ENCODE measurements around the gene HDAC9.

GRCh38 chr7:18464830-18465229 lies 30.7 kb upstream of the HDAC9 start:
- TF ChIP-seq CTCF (IDR thresholded peaks at IDR 0.05): no peak
- TF ChIP-seq EZH2 (IDR thresholded peaks at IDR 0.05): no peak
- TF ChIP-seq EZH2phosphoT487 (IDR thresholded peaks at IDR 0.05): no peak
